SU-DHL-6 (cell line): Measurements from ENCODE around the gene CRYGA.

Experiments used
- H2AFZ ChIP-seq: fragments of 200-600 bp; sonication (generic); 2 replicates; pipeline ENCODE4 v1.6.1; 2014; ENCODE audit warnings: low read depth, mild to moderate bottlenecking, moderate library complexity, mixed read lengths, antibody characterized with exemption, low read length; ENCODE audit not compliant: severe bottlenecking
- H3F3A ChIP-seq: fragments of 200-600 bp; shearing (Covaris generic); 2 replicates; pipeline ENCODE4 v1.6.0; 2016; ENCODE audit warnings: antibody characterized with exemption, mild to moderate bottlenecking; ENCODE audit not compliant: insufficient read depth
- H3K27ac ChIP-seq: fragments of 200-600 bp; sonication (generic); 2 replicates; pipeline ENCODE4 v1.5.1; 2016; ENCODE audit warnings: low read depth, mild to moderate bottlenecking, low read length, moderate library complexity, mixed read lengths
- H3K27me3 ChIP-seq: fragments of 200-600 bp; sonication (generic), shearing (Covaris generic); 2 replicates; pipeline ENCODE4 v1.6.0; 2014; ENCODE audit warnings: mild to moderate bottlenecking, low read length
- H3K36me3 ChIP-seq: fragments of 200-600 bp; sonication (generic); 2 replicates; pipeline ENCODE4 v1.6.1; 2014; ENCODE audit warnings: mild to moderate bottlenecking, low read length, mixed read lengths
- H3K4me2 ChIP-seq: fragments of 300-600, 200-600 bp; shearing (Covaris generic), sonication (generic); 2 replicates; pipeline ENCODE4 v1.6.0; 2014; ENCODE audit warnings: low read length, low read depth, mild to moderate bottlenecking; ENCODE audit not compliant: poor library complexity, severe bottlenecking
- H3K4me3 ChIP-seq: fragments of 200-600 bp; sonication (generic); 2 replicates; pipeline ENCODE4 v1.5.1; 2014; ENCODE audit warnings: antibody characterized with exemption, low read length, mild to moderate bottlenecking, mixed read lengths; ENCODE audit not compliant: insufficient read depth, poor library complexity, severe bottlenecking
- H3K79me2 ChIP-seq: fragments of 200-600 bp; sonication (generic); 2 replicates; pipeline ENCODE4 v1.6.1; 2014; ENCODE audit warnings: mild to moderate bottlenecking, low read length, moderate library complexity; ENCODE audit not compliant: insufficient read depth
- H3K9ac ChIP-seq: fragments of 200-600 bp; sonication (generic); 2 replicates; pipeline ENCODE4 v1.7.0; 2014; ENCODE audit warnings: mild to moderate bottlenecking, low read length
- H3K9me2 ChIP-seq: fragments of 200-600 bp; sonication (generic); replicated peaks from 2 replicates; pipeline ENCODE4 v1.6.1; 2014; ENCODE audit warnings: low read length; ENCODE audit not compliant: insufficient read depth
- H3K9me3 ChIP-seq: fragments of 200-600 bp; sonication (generic); 2 replicates; pipeline ENCODE4 v1.6.1; 2014; ENCODE audit warnings: low read length, mixed read lengths; ENCODE audit not compliant: insufficient read depth
- H4K20me1 ChIP-seq: fragments of 200-600 bp; sonication (generic); 2 replicates; pipeline ENCODE4 v1.6.1; 2014; ENCODE audit warnings: low read depth, mild to moderate bottlenecking, antibody characterized with exemption, low read length, moderate library complexity, mixed read lengths
- CTCF ChIP-seq: fragments of 200-600 bp; sonication (generic); IDR thresholded peaks from one replicate; pipeline ENCODE4 v1.5.1; 2017; ENCODE audit warnings: antibody characterized with exemption, mild to moderate bottlenecking, low read length, moderate library complexity; ENCODE audit not compliant: insufficient read depth, poor library complexity, severe bottlenecking
- EZH2phosphoT487 ChIP-seq: fragments of 200-600 bp; sonication (generic), shearing (Covaris generic); conservative IDR thresholded peaks from 2 replicates; pipeline ENCODE4 v1.6.1; 2018; ENCODE audit warnings: mild to moderate bottlenecking, antibody characterized with exemption, low read length, moderate library complexity, mixed read lengths

Gene CRYGA

GRCh38 chr2:208186893-208187292 is 23.5 kb upstream of the CRYGA start:
- Histone ChIP-seq H3K9me3 (no peaks in the 10 kb centered on the region), H3K79me2 (no peaks in the 10 kb centered on the region), H3K9ac (no peak overlapping the region), H3K27me3 (no peaks in the 10 kb centered on the region), H3K4me3 (no peak overlapping the region), H4K20me1 (no peaks in the 10 kb centered on the region), H3K36me3 (no peaks in the 10 kb centered on the region), H3K9me2 (no peaks in the 10 kb centered on the region), H3F3A (no peaks in the 10 kb centered on the region), H3K4me2 (no peak overlapping the region), H2AFZ (no peak overlapping the region), H3K27ac (no peak overlapping the region)
- TF ChIP-seq CTCF (no peak), EZH2phosphoT487 (no peak)

GRCh38 chr2:208186465-208186864 is 23.1 kb upstream of the CRYGA start:
- Histone ChIP-seq H3K27ac (no peak overlapping the region), H3K27me3 (no peaks in the 10 kb centered on the region), H4K20me1 (no peaks in the 10 kb centered on the region), H3K9me2 (no peaks in the 10 kb centered on the region), H3K4me3 (no peak overlapping the region), H3K36me3 (no peaks in the 10 kb centered on the region), H3K9ac (no peak overlapping the region), H2AFZ (no peak overlapping the region), H3K9me3 (no peaks in the 10 kb centered on the region), H3F3A (no peaks in the 10 kb centered on the region), H3K4me2 (no peak overlapping the region), H3K79me2 (no peaks in the 10 kb centered on the region)
- TF ChIP-seq EZH2phosphoT487 (no peak), CTCF (no peak)

GRCh38 chr2:208183972-208184705 is 20.8 kb upstream of the CRYGA start:
- no peak overlapping the region for H3K27ac ChIP-seq
- no peak overlapping the region for H3K4me2 ChIP-seq
- H3K9me3 ChIP-seq: no peaks in the 10 kb centered on the region
- H3K9me2 ChIP-seq: no peaks in the 10 kb centered on the region
- H3K4me3 ChIP-seq: no peak overlapping the region
- no peak overlapping the region for H2AFZ ChIP-seq
- H3K9ac ChIP-seq: no peak overlapping the region
- no peaks in the 10 kb centered on the region for H3K36me3 ChIP-seq
- no peak for TF ChIP-seq CTCF
- no peak for TF ChIP-seq EZH2phosphoT487
- no peaks in the 10 kb centered on the region for H3K79me2 ChIP-seq
- no peaks in the 10 kb centered on the region for H3K27me3 ChIP-seq
- no peaks in the 10 kb centered on the region for H3F3A ChIP-seq
- no peaks in the 10 kb centered on the region for H4K20me1 ChIP-seq

- H3K4me3 ChIP-seq: no peak overlapping the region
- H3K9me2 ChIP-seq: no peaks in the 10 kb centered on the region
- H4K20me1 ChIP-seq: no peaks in the 10 kb centered on the region
- no peaks in the 10 kb centered on the region for H3K27me3 ChIP-seq
- no peaks in the 10 kb centered on the region for H3K79me2 ChIP-seq
- no peaks in the 10 kb centered on the region for H3F3A ChIP-seq
- H3K27ac ChIP-seq: no peak overlapping the region
- TF ChIP-seq CTCF: no peak
- no peak for TF ChIP-seq EZH2phosphoT487
- no peaks in the 10 kb centered on the region for H3K9me3 ChIP-seq
- no peak overlapping the region for H3K4me2 ChIP-seq
- H3K9ac ChIP-seq: no peak overlapping the region
- no peak overlapping the region for H2AFZ ChIP-seq
- no peaks in the 10 kb centered on the region for H3K36me3 ChIP-seq
Measured at GRCh38 chr2:208183526-208183925, 20.1 kb upstream of the CRYGA start.
